Gastrocnemius medialis (tissue), 4 donors: ENCODE measurements around the gene ITPR2. TPM values are rescaled to one million over a fixed set of nuclear protein-coding genes. Genes with fewer than 3 reads are reported as not detected.

Source experiments
- ATAC-seq, 2 donors: fragments of 150-250 bp; one replicate each; pipeline ENCODE4 v1.9.1; 2016
- DNase-seq, 2 donors: peaks; one replicate each; pipeline ENCODE4 v3.0.0-alpha.2; 2019
- H3K27ac ChIP-seq, 4 donors: fragments of 200-600 bp; sonication (generic); 1 replicate in 1 of 4; 2 replicates in 3 of 4; pipeline ENCODE4 v1.5.1; 2016 to 2018; ENCODE audit warnings: mild to moderate bottlenecking in 2 of 4, moderate library complexity in 1 of 4
- H3K27me3 ChIP-seq, 3 donors: fragments of 200-600 bp; sonication (generic) in 2 of 3; 1 replicate in 1 of 3; 2 replicates in 2 of 3; pipeline versions ENCODE4 v1.5.1 to v1.6.0; 2016 to 2019; ENCODE audit warnings: mild to moderate bottlenecking in 1 of 3, moderate library complexity in 1 of 3
- H3K36me3 ChIP-seq, 2 donors: fragments of 200-600 bp; sonication (generic) in 1 of 2; one replicate each; pipeline ENCODE4 v1.5.1; 2017 to 2018
- H3K4me1 ChIP-seq, 2 donors: fragments of 200-600 bp; sonication (generic) in 1 of 2; one replicate each; pipeline ENCODE4 v1.5.1; 2016 to 2017; ENCODE audit warnings: mild to moderate bottlenecking in 2 of 2
- H3K4me3 ChIP-seq, 4 donors: fragments of 200-600 bp; sonication (generic) in 3 of 4; 1 replicate in 1 of 4; 2 replicates in 3 of 4; pipeline ENCODE4 v1.5.1; 2016 to 2019; ENCODE audit warnings: mild to moderate bottlenecking in 2 of 4
- H3K9me3 ChIP-seq, 3 donors: fragments of 200-600 bp; sonication (generic) in 2 of 3; 1 replicate in 1 of 3; 2 replicates in 2 of 3; pipeline ENCODE4 v1.5.1; 2016 to 2019
- CTCF ChIP-seq, 5 experiments: fragments of 450-650 bp in 3 of 5; fragments of 200-600 bp in 2 of 5; sonication (generic) in 2 of 5; IDR thresholded peaks in 4 of 5; conservative IDR thresholded peaks in 1 of 5; 1 replicate in 4 of 5; 2 replicates in 1 of 5; pipeline ENCODE4 v1.5.1; 2016 to 2019; ENCODE audit warnings: antibody characterized with exemption in 5 of 5, mild to moderate bottlenecking in 3 of 5, moderate library complexity in 3 of 5
- POLR2A ChIP-seq, 2 donors: fragments of 450-650 bp; IDR thresholded peaks; one replicate each; pipeline ENCODE4 v1.6.1; 2017; ENCODE audit warnings: antibody characterized with exemption in 2 of 2, mild to moderate bottlenecking in 2 of 2, moderate library complexity in 2 of 2
- in situ Hi-C, 4 donors: fragments of 200-750 bp; cut with MboI; loops; one replicate each; pipeline versions ENCODE4 v1.15.0 to v1.8.0; 2017; ENCODE audit warnings: low sequenced_read_pairs in 4 of 4
- intact Hi-C: fragments of 100-400 bp; cut with DNase I; formaldehyde crosslinking; loops from one replicate; pipeline ENCODE4 v1.15.1; 2023; ENCODE audit warnings: low total_unique reads
- total RNA-seq, 4 donors: library from RNA; depleted of rRNA; stranded (reverse); fragments of >200 nt; gene quantifications; one replicate each; pipeline versions ENCODE4 v1.1.0 to v1.2.3, GENCODE V29; 2016

Gene ITPR2
- total RNA-seq, 4 donors from 2014 or later, result 3.8 to 23.8 (median 4.1) TPM

GRCh38 chr12:26400627-26401026 lies 432.4 kb downstream of the ITPR2 start:
- in situ Hi-C loops (no loop called here), intact Hi-C loops (no loop called here)
- H3K4me1 ChIP-seq, result peaks cover 0 to 3% of the 10 kb centered on the region in 2 donors
- ATAC-seq (no peak), DNase-seq (no peak)
- no peak overlapping the region for H3K4me3 ChIP-seq
- no peak overlapping the region for H3K27ac ChIP-seq
- no peak for TF ChIP-seq POLR2A (IDR thresholded peaks at IDR 0.05)
- H3K9me3 ChIP-seq, result no peaks in the 10 kb centered on the region
- no peaks in the 10 kb centered on the region for H3K36me3 ChIP-seq
- H3K27me3 ChIP-seq, result no peaks in the 10 kb centered on the region

GRCh38 chr12:26399381-26399780 lies 433.6 kb downstream of the ITPR2 start:
- Histone ChIP-seq H3K4me3 (no peak overlapping the region), H3K36me3 (no peaks in the 10 kb centered on the region), H3K9me3 (no peaks in the 10 kb centered on the region), H3K27ac (no peak overlapping the region), H3K27me3 (no peaks in the 10 kb centered on the region), H3K4me1 (peaks cover 0 to 3% of the 10 kb centered on the region in 2 donors)
- TF ChIP-seq POLR2A (IDR thresholded peaks at IDR 0.05) (no peak), CTCF (IDR thresholded peaks at IDR 0.05 in 4 of 5, conservative IDR thresholded peaks at IDR 0.05 in 1 of 5) (no peak)
- ATAC-seq, result no peak
- intact Hi-C loops (loop anchor here (10.0 kb wide), 1 partner anchor 305 kb away; no protein-coding TSS in a partner anchor), in situ Hi-C loops (no loop called here)
- no peak for DNase-seq

- Histone ChIP-seq H3K4me1 (peaks cover 0 to 3% of the 10 kb centered on the region in 2 donors), H3K27ac (no peak overlapping the region), H3K36me3 (no peaks in the 10 kb centered on the region), H3K9me3 (no peaks in the 10 kb centered on the region), H3K27me3 (no peaks in the 10 kb centered on the region), H3K4me3 (no peak overlapping the region)
- in situ Hi-C loops, result no loop called here
- DNase-seq, result no peak
- ATAC-seq, result no peak
- TF ChIP-seq CTCF (IDR thresholded peaks at IDR 0.05 in 4 of 5, conservative IDR thresholded peaks at IDR 0.05 in 1 of 5) (no peak), POLR2A (IDR thresholded peaks at IDR 0.05) (no peak)
- intact Hi-C loops, result loop anchor here (10.0 kb wide), 1 partner anchor 302 kb away; no protein-coding TSS in a partner anchor
These were observed 436.6 kb downstream of the ITPR2 start for GRCh38 chr12:26396402-26396801.

GRCh38 chr12:26389343-26389742 lies 443.7 kb downstream of the ITPR2 start:
- in situ Hi-C loops (no loop called here), intact Hi-C loops (no loop called here)
- no peak for TF ChIP-seq POLR2A (IDR thresholded peaks at IDR 0.05)
- TF ChIP-seq CTCF (IDR thresholded peaks at IDR 0.05 in 4 of 5, conservative IDR thresholded peaks at IDR 0.05 in 1 of 5), result no peak
- Histone ChIP-seq H3K27me3 (no peaks in the 10 kb centered on the region), H3K27ac (no peak overlapping the region), H3K4me3 (no peak overlapping the region), H3K4me1 (no peaks in the 10 kb centered on the region), H3K9me3 (no peaks in the 10 kb centered on the region), H3K36me3 (peaks cover 0 to 7% of the 10 kb centered on the region in 2 donors)
- ATAC-seq (no peak), DNase-seq (no peak)

GRCh38 chr12:26384536-26384935 lies 448.5 kb downstream of the ITPR2 start:
- H3K36me3 ChIP-seq, result peaks cover 0 to 7% of the 10 kb centered on the region in 2 donors
- intact Hi-C loops (no loop called here), in situ Hi-C loops (no loop called here)
- TF ChIP-seq CTCF (IDR thresholded peaks at IDR 0.05 in 4 of 5, conservative IDR thresholded peaks at IDR 0.05 in 1 of 5), result no peak
- no peak for TF ChIP-seq POLR2A (IDR thresholded peaks at IDR 0.05)
- no peak overlapping the region for H3K27ac ChIP-seq
- no peaks in the 10 kb centered on the region for H3K4me1 ChIP-seq
- H3K27me3 ChIP-seq, result no peaks in the 10 kb centered on the region
- H3K9me3 ChIP-seq, result no peaks in the 10 kb centered on the region
- H3K4me3 ChIP-seq, result no peak overlapping the region
- ATAC-seq (no peak), DNase-seq (no peak)
